ENCODE measurements around the gene NLRP5.

- TF ChIP-seq CTCF (IDR thresholded peaks at IDR 0.05; ENCODE audit: low read depth, low read length, poor library complexity, severe bottlenecking) (no peak), EZH2phosphoT487 (IDR thresholded peaks at IDR 0.05; ENCODE audit: borderline replicate concordance, low read length) (no peak)
These were observed 102.1 kb downstream of the NLRP5 start for GRCh38 chr19:56088497-56089215.

Data from DOHH2 (cell line).